Medulla oblongata (tissue), 1 donor: ENCODE results near the gene HRH3.

Experiments
- DNase-seq: peaks from one replicate; pipeline ENCODE4 v3.0.0-alpha.2; 2015; ENCODE audit errors: extremely low spot score

HRH3 gene

DNA sequence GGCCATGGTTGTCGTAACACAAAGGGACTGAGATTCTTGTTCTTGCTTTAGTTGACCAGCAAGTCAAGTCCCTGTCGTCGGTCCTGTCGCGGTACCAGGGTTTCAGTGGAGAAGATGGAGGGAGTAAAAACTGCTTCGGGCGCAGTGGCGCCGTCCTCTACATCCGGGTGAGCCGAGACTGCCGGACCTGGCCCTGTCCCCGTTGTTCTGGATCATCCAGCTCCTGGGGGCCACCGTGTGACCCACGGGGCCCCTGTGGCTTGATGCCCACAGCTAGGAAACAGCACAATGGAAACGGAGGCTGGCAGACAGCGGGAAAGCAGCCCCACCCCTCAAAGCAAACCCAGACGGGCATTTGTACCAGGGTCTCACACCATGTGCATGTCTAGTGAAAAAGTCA lies 22.3 kb downstream of the HRH3 start:
- DNase-seq = no peak

DNA sequence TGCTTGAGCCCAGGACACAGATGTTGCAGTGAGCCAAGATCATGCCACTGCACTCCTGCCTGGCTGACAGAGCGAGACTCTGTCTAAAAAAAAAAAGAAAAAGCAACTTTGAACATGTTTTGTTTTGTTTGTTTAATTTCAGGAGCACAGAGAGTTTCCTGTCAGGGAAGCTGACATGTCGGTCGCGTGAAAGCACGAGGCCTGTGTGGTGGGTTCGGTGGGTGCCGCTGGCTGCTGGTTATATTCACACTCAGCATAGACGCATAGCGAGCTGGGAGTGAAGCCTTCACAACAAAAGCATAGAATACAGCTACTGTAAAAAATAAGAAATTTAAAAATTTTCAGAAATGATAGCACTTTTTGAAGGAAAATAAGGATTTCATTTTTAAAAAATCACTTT lies 22.8 kb downstream of the HRH3 start:
- no peak for DNase-seq

DNA sequence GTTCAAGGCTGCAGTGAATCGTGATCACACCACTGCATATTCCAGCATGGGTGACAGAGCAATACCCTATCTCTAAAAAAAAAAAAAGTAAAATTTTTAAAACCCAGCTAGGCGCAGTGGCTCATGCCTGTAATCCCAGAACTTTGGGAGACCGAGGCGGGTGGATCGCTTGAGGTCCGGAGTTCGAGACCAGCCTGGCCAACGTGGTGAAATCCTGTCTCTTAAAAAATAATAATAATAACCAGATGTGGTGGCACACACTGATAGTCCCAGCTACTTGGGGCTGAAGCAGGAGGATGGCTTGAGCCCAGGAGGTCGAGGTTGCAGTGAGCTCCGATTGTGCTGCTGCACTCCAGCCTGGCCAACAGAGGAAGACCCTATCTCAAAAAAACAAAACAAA lies 23.8 kb downstream of the HRH3 start:
- DNase-seq = no peak

DNA sequence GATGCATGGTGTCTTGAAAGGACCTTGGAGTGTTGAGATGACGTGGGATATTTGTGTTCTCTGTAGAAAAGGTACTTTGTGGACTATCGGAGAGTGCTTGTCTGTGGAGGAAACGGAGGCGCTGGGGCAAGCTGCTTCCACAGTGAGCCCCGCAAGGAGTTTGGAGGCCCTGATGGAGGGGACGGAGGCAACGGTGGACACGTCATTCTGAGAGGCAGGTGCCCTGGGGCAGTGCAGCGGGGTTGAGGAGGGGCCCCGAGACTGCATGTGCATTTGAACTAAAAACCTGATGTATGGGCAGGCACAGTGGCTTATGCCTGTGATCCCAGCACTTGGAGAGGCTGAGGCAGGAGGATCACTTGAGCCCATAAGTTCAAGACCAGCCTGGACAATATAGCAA lies 24.3 kb downstream of the HRH3 start:
- DNase-seq = no peak

DNA sequence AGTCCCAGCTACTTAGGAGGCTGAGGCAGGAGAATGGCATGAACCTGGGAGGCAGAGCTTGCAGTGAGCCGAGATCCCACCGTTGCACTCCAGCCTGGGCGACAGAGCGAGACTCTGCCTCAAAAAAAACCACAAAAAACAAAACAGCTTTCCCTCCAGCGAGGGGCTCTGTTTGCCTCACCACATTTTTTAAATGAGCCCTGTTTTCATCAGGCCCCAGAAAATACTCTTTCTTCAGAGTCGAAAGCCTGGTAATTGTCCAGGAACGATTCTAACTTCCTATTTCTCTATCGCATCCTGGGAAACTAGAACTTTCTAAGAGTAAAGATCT lies 25.0 kb downstream of the HRH3 start:
- no peak for DNase-seq

DNA sequence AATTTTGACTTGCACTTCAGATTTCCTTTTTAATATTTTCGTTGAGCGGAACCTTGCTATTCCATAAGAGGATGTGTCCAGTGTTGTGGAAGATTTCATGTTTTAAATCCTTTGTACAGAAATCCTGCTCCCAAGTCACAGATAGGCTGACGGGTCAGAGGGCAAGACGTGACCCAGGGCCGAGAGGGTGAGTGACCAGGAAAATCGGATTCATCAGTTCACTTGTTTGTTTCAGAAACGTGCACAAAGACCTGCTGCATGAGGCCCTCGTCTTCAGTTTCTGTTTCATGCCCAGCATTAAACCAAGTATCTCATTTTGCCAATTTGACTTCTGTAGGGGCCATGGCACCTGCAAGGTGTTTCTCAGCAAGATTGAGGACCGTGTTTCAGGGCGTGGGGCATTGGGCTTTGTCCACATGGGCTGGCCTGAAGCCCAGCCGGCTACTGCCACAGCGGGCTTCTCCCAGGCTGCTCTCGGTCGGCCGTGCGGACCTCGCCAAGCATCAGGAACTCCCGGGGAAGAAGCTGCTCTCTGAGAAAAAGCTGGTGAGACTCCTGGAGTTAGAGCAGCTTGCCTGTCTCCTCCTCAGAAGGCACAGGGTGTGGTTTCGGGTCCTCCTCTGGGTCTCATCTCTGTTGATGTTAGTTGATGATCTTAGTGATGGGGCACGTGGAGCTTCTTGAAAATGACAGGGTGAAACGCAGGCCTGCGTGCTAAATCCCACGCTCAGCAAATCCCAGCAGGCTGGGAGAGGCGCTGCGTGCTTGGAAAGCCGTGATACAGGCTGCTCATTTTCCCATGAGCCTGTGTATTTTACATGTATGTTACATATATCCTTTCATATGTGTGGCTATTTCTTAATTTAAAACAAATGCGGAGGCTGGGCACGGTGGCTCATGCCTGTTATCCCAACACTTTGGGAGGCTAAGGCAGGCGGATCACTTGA lies 26.7 kb downstream of the HRH3 start:
- DNase-seq = no peak

DNA sequence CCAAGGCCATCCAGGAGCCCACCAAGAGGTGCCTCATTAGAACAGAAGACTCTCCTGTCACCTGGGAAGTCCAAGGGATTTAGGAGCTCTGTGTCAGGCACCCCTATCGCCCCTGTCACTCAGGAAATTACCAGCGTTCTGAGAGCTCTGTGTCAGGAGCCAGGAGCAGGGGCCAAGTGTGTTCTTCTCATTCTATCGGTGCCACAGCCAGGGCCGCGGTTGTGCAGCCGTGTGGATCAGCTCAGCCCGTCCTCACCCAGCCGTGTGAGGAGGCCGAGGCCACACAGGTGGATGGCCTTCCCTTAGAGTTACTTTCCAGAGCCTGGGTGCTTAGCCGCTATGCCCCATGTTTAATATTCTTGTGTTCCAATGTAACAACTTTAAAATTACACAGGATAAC lies 27.4 kb downstream of the HRH3 start:
- no peak for DNase-seq

DNA sequence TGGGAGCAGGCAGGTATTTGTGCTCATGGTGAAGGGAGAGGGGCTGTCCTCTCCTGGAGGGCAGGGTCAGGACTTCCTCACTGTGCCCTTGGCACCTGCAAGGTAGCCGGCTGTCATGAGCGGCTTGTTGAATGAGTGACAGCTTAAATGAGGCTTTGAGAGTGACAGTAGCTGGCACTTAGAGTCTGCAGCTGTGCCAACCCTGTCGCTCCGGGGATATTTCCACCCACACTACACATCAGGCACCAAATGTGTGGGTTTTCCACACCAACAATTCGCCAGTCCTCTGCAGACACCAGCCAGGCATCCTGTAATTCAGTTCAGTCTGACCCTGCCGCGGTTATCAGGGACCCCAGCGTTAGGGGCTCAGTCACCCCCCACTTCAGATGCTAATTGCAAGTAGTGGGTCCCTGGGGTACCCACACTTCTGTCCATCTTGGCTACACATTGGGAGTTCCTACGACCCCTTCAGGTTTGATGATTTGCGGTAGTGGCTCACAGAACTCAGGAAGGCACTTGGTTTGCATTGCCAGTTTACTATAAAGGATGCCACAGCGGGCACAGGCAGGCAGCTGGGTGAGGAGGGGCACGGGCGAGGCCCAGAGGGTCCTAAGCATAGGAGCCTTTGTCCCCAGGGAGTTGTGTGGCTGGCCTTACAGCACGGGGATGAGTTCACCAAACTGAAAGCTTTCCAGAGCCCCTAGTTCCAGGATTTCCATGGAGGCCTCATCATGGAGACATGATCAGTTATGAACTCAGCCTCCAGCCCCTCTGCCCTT lies 28.1 kb downstream of the HRH3 start:
- DNase-seq = no peak

DNA sequence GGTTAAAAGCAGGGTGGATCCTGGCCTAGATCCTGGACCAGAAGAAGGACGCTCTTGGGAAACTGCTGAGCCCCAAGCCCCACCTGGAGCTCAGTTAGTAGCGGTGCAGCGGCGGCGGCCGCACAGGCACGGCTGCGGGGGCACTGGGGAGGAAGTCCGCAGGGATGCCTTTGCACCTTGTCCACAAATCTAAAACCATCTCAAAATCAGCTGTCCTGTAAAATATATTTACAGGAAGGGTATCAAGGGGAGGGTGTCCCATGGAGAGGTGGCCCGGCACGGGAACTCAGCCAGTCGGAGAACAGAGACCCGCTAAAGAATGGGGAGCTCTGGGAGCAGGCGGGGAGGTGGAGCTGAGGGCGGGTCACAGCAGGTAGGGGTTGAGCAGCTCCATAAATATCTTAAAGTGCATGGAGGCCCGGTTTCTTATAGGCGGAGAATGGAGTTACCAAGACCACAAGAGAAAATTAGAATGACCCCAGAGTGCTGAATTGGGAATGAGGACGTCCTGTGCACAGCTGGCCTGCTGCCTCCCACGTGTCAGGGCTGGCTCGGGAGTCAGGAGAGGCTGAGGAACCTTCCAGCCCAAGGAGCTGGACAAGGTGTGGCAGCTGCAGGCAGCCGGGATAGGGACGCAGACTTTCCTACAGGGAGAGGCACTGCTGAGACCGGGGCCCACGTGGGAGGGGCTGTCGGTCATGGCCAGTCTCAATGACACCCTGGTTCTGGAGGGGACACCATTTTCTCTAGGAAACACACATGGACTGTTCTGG lies 29.3 kb downstream of the HRH3 start:
- DNase-seq = no peak

DNA sequence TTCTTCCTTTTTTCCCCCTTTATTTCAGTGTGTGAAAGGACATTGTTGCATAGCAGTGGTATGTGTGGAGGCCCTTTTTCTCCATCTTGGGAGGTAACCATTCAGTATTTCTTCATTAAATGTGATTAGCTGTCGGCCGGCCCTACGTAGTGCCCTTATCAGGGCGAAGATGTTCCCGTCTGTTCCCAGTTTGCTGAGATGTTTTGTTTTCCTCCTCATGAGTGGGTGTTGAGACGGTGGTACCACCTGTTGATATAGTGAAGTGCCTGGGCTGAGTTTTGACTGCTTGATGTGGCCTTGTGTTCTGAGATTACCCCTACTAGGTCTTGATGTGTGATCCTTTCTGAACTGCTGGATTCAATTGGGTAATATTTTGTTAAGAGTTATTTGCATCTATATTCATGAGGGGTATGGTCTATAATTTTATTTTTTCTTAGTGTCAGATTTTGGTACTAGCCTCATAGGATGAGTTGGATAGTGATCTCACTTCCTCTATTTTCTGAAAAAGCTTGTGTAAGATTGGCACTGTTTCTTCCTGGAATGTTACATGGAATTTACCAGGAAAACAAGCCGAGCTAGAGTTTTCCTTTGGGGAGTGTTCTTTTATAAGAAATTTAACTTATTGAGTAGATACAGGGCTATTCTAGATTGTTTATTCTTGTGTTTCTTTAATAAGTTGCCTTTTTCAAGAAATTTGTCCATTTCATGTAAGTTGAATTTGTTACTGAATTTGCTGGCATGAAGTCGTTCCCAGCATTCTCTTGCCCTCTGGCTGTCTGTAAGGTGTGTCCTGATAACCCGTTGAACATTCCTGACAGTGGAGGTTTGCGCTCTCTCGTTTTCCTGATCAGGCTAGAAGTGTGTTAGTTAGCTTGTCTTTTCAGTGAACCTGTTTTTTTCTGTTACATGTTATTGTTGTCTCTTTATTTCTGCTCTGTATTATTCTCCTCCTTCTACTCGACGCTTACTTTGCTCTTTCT lies 32.9 kb downstream of the HRH3 start:
- DNase-seq = no peak

DNA sequence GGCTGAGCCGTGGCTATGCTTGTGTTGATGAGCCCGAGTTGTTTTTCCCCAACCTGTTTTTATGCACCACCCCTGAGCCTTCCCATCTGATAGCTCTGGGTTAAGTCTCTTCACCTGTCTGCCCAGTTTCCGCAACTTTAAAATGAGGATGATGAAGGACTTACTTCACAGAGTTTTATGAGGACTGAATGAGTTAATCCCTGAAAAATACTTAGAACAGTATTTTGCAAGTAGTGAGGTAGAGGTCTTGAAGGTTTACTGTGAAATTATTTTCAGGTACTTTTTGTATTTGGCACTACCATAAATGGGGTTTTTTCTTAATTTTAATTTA lies 34.0 kb downstream of the HRH3 start:
- DNase-seq = no peak

DNA sequence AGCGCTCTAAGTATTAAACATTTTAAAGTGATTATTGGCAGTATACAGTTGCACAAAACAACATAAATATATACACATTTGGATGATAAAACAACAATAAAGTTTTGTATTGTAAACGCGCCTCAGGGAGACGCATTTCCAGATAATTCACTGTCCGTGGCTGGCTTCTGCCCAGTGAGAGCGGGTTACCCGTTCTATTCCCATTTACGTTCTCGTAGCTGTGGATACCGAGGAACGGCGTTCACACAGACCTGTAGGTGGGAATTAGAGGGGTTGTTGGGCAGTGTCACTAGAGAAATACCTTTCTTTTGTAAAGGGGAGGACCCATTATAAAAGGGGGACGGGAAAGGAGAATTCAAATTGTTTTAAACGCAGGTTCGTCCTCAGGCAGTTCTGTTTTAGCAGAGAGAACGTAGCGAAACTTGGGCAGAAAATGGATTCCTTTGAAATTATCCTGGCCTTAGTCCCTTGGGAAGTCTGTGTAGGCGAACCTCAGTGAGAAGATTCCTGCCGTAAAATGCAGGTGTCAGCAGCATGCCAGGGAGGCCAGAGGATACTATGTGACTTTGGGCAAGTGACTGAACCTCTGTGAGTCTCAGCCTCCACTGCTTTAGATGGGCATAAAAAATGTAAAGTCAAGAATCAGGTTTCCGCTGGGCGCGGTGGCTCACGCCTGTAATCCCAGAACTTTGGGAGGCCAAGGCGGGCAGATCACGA lies 36.5 kb downstream of the HRH3 start:
- DNase-seq = no peak

DNA sequence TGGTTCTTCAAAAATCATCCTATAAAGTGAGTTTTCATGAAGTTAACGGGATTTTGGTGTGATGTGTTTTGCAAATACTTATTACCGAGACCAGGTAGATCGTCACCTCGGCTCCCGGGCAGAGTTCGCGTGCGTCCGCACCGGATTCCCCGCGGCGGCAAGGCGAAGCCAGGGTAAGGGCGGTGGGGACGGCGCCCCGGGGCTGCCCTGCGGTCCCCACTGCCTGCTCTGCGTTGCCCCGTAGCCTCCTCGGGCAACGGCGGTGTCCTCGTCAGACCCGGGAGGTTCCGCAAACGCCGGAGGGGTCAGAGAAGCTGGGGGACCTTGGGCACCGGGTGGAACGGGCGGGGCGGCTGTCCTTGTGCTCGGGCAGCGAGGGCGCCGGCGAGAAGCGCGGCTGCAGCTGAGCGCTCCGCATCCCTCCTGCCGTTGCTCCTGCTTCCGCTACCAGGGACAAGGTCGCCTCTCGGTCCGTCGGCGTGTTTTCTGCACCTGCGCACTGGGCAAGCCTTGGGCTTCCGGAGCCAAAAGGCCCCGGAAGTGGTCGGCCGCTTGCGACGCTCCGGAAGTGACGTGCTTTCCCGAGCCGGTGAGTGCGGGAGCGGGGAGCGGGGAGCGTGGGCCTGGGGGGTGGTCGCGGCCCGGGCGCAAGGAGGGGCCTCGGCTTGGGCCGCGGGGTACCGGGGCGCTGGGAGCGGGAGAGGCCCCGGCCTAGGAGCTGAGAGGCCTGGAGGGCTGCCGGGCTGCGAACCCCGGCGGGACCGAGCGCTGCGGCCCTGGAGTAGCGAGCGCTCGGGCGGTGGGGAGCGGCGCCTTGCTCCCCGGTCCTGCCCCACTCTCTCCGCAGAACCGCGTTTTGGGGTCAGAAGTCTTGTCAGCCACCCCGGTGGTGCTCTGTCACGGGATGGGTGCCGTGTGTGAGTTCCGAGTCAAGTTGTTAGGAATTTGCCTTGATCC lies 37.3 kb downstream of the HRH3 start, which contains the start of gene MTG2:
Gene MTG2 (plus strand): TSS at position 560 of the 957 bp plus-strand sequence. CDS start 10,393 bp downstream, outside the sequence.
- peak; percentile 98 for DNase-seq

DNA sequence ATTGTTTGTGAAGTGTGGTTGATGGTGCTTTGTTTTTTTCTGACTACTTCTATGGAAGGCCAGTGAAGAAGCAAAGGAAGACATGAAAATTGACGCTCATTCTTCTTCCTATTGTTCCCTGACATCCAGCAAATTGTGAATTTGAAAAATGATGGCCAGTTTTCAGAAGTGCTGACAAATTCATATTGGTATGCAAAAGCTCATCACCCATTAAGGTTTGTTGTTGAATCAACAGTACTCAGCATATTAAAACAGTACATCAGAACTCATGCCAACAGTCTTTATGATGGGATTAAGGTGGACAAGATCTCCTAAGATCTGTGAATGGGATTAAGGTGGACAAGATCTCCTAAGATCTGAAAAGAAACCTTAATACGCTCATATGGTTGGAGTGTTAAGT lies 38.3 kb downstream of the HRH3 start:
- no peak for DNase-seq

DNA sequence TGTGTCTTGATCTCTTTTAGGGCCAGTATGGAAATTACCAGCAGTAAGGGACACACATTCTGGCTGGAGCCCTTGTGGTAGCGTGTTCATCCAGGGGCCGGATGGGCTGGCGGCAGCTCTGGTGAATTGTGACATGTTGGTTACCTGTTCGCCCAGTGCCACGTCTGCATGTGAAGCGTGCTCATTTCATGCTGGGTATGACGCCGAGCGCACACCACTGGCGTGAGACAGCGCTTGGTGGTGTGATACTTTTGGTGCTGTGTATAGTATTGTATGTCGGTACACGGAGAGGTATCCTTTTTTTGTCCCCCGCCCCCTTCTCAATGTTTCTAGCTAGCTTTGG lies 40.9 kb downstream of the HRH3 start:
- DNase-seq = no peak

DNA sequence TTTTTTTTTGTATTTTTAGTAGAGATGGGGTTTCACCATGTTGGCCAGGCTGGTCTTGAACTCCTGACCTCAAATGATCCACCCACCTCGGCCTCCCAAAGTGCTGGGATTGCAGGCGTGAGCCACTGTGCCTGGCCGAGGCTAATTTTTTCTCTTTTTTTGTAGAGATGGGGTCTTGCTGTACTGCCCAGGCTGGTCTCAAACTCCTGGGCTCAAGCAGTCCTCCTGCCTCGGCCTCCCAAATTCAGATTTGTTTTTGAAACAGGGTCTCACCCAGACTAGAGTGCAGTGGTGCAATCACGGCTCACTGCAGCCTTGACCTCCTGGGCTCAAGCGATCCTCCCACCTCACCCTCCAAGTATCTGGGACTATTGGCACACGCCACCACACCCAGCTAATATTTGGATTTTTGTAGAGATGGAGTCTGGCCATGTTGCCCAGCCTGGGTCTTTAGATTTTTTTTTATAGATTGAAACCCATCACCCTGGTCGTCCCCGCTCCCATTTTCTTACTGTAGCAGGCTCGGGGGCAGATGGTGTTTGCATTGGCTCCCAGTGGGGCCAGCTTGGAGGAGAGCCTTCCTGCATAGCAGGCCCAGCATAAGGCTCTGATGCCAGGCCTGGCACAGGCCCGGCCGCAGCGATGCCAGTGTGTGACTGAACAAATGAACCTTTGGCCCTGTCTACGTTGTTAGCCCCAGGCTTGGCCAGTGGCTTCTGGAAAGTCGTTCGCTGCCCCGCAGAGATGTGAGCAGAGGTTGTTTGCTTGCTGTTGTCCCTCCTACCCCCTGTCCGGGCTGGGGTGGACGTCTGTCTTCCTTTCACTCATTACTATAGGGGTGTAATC lies 41.5 kb downstream of the HRH3 start:
- DNase-seq = peak; percentile 46

DNA sequence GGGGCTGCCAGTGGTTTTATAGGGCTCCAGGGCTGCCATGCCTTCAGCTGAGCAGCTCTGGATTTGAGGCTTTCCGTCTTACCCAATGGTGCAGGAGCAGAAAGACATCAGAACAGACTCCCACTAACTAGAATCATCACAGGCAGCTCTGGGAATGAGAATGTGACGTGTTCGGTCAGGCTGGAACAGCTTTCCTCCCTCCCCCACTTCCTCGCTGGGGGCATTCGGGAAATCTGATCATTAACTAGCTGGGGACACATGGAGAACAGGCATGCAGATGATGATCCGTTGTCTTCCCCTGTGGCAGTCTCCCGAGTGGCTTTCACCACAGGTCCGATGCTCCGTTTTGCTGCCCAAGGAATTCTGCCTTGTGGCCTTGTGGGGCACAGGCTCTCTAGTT lies 42.8 kb downstream of the HRH3 start:
- no peak for DNase-seq

DNA sequence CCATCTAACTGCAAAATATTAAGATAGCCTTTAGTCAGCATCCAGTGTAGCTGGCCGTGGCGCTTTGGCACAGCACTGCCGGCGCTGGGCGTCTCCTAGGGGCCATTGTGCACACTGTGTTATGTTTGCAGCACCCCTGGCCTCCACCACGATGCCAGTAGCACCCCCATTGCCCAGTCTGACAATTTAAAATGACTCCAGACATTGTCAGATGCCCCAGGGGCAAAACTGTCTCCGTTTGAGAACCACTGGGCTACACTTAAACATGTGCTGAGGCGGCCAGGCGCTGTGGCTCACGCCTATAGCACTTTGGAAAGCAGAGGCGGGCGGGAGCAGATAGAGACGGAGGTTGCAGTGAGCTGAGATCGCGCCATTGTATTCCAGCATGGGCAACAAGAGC lies 43.2 kb downstream of the HRH3 start:
- DNase-seq = no peak

DNA sequence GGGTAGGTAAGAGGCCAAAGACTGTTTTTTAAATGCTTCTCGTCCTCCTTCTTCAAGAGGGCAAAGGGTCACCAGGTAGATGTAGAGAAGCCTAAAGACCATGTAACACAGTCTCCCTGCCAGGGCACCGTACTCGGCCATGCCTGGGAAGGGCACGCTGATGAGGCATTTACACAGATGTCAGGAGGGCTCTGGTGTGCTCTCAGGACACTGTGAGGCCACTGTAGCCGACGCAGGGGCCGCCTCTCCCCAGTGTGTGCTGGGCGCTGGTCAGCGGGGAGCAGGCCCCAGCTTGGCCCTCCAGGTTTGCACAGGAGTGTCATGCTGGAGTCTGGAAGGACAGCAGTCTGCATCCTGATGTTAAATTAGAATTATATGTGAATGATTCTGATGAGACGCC lies 44.4 kb downstream of the HRH3 start:
- DNase-seq = no peak
